ENCODE results near the gene KCNN3.

GRCh38 chr1:154711416-154711815 is 158.7 kb downstream of the KCNN3 start:
- TF ChIP-seq CTCF (IDR thresholded peaks at IDR 0.05) (no peak), EP300 (IDR thresholded peaks at IDR 0.05) (no peak), POLR2A (IDR thresholded peaks at IDR 0.05) (no peak)
